AG04449 (cell line): Measurements from ENCODE around the gene CHST7.

ENCODE experiments used
- CTCF ChIA-PET: fragments of 350-600 bp; formaldehyde crosslinking; extraction: SDS; loops from one replicate; lab custom pipeline; 2021; ENCODE audit warnings: antibody characterized with exemption; lab: Yijun Ruan, JAX
- POLR2A ChIA-PET: fragments of 400-600, 350-600 bp; formaldehyde crosslinking; extraction: SDS; loops from one replicate; lab custom pipeline; 2020; ENCODE audit warnings: antibody characterized with exemption, inconsistent platforms; lab: Yijun Ruan, JAX
- DNase-seq: peaks from one replicate; pipeline ENCODE4 v3.0.0-alpha.2; 2010; ENCODE audit warnings: low read depth, low spot score
- H3K4me3 ChIP-seq: 2 replicates; pipeline ENCODE4 v1.5.1; 2011; ENCODE audit warnings: low read depth, mild to moderate bottlenecking, control low read depth, low read length
- TF ChIP-seq, protein P1 (sequence below): IDR thresholded peaks from one replicate; pipeline ENCODE4 v1.5.1; 2011; ENCODE audit warnings: mild to moderate bottlenecking, moderate library complexity, low read length, control low read depth, inconsistent platforms; ENCODE audit not compliant: insufficient read depth; ENCODE audit errors: missing control alignments

CHST7 gene

DNA sequence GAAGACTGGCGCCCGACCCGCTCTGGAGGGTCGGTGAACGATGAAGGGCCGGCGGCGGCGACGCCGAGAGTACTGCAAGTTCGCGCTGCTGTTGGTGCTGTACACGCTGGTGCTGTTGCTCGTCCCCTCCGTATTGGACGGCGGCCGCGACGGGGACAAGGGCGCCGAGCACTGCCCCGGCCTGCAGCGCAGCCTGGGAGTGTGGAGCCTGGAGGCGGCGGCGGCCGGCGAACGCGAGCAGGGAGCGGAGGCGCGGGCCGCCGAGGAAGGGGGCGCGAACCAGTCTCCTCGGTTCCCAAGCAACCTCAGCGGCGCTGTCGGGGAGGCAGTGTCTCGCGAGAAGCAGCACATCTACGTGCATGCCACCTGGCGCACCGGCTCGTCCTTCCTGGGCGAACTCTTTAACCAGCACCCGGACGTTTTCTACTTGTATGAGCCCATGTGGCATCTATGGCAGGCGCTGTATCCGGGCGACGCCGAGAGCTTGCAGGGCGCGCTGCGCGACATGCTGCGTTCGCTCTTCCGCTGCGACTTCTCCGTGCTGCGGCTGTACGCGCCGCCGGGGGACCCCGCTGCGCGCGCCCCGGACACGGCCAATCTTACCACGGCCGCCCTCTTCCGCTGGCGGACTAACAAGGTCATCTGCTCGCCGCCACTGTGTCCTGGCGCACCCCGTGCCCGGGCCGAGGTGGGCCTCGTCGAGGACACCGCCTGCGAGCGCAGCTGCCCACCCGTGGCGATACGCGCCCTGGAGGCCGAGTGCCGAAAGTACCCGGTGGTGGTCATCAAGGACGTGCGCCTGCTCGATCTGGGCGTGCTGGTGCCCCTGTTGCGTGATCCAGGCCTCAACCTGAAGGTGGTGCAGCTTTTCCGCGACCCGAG, 568 bp downstream of the CHST7 start:
- ChIA-PET POLR2A (no interaction called here), CTCF (interaction anchor here (0.6 kb wide), 1 partner anchor 16 kb away, joined by 3 read pairs; no protein-coding TSS in a partner anchor)
- H3K4me3 ChIP-seq, result peak overlapping the region; percentile 61
- DNase-seq, result no peak
- TF ChIP-seq, protein P1, sequence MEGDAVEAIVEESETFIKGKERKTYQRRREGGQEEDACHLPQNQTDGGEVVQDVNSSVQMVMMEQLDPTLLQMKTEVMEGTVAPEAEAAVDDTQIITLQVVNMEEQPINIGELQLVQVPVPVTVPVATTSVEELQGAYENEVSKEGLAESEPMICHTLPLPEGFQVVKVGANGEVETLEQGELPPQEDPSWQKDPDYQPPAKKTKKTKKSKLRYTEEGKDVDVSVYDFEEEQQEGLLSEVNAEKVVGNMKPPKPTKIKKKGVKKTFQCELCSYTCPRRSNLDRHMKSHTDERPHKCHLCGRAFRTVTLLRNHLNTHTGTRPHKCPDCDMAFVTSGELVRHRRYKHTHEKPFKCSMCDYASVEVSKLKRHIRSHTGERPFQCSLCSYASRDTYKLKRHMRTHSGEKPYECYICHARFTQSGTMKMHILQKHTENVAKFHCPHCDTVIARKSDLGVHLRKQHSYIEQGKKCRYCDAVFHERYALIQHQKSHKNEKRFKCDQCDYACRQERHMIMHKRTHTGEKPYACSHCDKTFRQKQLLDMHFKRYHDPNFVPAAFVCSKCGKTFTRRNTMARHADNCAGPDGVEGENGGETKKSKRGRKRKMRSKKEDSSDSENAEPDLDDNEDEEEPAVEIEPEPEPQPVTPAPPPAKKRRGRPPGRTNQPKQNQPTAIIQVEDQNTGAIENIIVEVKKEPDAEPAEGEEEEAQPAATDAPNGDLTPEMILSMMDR, result peak; percentile 2

GRCh38 chrX:46574774-46575381, 1.3 kb downstream of the CHST7 start:
- no peak for DNase-seq
- TF ChIP-seq, protein P1, result no peak
- POLR2A ChIA-PET, result no interaction called here
- CTCF ChIA-PET, result interaction anchor here (0.6 kb wide), 1 partner anchor 16 kb away, joined by 3 read pairs; no protein-coding TSS in a partner anchor
- H3K4me3 ChIP-seq, result peak overlapping the region; percentile 61

- H3K4me3 ChIP-seq, result peak overlapping the region; percentile 61
- TF ChIP-seq, protein P1, result no peak
- ChIA-PET CTCF (no interaction called here), POLR2A (no interaction called here)
- no peak for DNase-seq
These were observed 2.0 kb downstream of the CHST7 start for GRCh38 chrX:46575586-46575985.

DNA sequence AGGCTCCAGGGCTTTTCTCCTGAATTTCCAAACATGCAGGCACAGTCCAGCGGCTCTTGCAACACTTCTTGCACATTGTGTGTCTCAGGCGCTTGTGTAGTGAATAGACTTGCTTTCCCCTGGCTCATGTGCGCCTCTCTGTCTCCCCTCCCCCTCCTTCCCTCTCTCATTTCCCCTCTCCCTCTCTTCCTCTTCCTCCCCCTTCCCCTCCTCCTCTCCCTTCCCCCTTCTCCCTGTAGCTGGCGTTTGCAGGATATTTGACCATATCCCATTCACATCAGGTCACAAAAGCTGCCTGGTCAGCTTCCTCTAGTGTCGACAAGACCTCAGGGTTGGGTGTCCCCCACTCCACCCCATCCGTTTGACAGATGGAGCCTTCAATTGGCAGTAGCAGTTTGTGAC, 2.4 kb downstream of the CHST7 start:
- peak overlapping the region; percentile 61 for H3K4me3 ChIP-seq
- DNase-seq, result no peak
- CTCF ChIA-PET, result no interaction called here
- POLR2A ChIA-PET, result no interaction called here
- TF ChIP-seq, protein P1, result no peak

DNA sequence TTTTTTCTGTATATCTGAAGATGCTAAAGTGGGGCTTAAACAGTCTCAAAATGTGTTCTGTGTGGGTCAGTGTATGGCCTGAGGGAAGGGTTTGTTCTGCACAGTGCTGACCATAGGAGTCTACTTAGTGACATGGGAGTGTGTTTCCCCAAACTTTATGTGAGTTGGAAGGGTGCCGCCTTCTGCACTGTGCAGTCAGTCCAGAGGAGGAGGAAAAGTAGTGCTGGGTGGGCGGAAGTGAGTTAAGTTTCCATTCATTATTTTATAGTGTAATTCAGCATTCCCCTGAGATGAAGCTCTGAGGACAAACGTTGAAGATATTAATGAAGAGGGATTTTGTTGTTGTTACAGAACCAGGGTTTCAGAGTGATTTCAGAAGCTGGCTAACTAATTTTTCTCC, 2.9 kb downstream of the CHST7 start:
- ChIA-PET CTCF (interaction anchor here (1.0 kb wide), 1 partner anchor 10 kb away, joined by 3 read pairs; no protein-coding TSS in a partner anchor), POLR2A (no interaction called here)
- peak overlapping the region; percentile 38 for H3K4me3 ChIP-seq

More for the DNA sequence above, 2.9 kb downstream of the CHST7 start:
- DNase-seq, result no peak
- TF ChIP-seq, protein P1, result no peak
